DMS 273 (cell line): ENCODE measurements around the gene FLRT3.

Experiments
- DNase-seq: peaks from one replicate; lab custom pipeline; 2025; ENCODE audit not compliant: unreplicated experiment; lab: John Stamatoyannopoulos, UW

FLRT3 gene

DNA sequence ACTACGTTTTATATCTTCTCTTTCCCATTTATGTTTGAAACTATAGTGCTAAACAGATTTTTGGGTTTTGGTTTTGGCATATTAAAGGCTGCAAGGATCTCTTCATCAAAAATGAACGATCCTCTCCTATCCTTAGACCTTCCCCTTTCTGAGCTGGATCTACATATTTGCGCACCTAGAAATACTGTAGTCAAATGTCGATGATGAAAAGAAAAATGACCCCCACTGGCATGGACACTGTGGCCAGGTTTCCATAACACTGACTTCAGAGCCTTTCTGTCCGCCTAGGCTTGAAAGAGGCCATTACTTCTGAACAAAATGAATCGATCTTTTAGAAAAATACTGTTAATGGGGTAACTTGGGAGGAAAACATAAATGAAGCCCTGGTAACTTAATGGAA, 5.8 kb downstream of the FLRT3 start:
- DNase-seq, result no peak

DNA sequence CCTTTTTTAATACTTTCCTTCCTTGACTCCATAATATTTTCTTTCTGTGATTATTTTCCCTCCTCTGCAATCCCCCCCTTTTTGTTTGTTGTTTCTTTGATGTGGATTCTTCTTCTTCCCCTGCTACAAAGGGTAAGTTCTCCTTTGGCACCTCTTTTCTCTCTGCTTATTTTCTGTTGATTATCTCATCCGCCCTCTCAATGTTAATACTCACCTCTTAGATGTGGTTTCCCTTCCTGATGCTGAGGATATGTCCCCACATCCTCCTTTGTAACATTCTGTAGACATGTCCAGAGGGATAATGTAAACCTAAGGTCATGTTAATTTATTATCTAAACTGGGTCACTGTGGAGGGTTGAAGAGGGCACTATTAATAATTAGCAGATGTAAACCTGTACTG, 17.7 kb downstream of the FLRT3 start:
- DNase-seq, result no peak

DNA sequence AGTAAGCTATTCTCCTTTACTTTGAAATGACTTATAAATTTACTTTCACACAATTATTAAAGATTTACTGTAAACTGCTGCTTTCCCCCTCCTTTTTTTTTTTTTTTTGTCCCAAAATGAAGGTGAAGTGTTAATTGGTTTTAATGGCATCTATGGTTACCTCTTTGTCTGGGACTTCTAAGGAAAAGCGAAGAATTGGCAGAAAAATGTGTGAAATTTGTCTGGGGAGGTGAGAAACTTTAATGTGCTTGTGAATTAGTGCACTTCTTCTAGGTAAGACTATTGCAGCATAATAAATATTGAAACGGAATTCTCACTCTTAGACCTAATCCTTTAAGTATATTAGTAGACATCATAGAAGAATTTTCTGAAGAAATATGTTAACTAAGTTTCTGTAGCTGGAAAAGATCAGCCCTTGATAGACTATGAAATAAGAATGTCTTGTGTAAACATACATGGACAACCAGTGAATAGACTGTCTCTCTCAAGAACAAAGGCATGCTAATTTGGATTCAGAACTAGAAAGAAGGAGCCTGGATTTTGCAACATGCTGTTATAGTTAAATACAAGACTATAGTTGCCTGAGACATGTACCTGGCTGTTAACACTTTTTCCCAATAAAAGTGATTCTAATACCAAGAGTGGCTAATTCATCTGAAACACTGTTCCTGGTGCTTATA, 23.9 kb downstream of the FLRT3 start:
- no peak for DNase-seq

DNA sequence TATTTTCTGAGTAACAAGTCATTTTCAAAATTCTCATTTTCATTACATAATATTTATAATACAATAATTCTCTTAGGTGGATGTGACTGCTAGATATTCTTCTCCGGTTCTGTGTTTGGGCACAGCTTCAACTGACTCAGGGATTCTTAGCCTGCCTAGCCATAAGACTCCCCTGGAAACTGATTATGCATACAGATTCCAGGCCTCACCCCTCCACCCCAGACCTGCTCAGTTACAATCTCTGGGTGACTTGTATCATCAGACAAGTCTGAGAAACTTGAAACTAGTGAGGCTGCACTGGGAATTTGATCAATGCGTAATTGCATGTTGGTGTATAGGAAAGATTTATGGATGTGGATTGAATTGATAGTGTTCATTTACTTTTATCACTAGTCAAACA, 25.4 kb downstream of the FLRT3 start:
- DNase-seq, result no peak

DNA sequence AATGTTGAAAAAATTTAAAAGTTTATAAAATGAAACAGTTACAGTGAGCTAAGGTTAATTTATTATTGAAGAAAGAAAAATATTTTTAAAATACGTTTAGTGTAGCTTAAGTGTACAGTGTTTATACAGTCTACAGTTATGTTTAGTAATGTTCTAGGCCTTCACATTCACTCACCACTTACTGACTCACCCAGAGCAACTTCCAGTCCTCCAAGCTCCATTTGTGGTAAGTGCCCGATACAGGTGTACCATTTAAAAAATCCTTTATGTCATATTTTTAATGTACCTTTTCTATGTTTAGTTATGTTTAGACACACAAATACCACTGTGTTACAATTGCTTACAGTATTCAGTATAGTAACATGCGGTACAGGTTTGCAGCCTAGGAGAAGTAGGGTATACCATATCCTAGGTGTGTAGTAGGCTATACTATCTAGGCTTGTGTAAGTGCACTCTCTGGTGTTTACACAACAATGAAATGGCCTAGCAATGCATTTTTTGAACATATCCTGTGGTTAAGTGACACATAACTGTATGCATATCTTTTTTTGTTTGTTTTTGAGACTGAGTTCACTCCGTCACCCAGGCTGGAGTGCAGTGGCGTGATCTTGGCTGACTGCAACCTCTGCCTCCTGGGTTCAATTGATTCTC, 26.3 kb downstream of the FLRT3 start:
- DNase-seq, result no peak

DNA sequence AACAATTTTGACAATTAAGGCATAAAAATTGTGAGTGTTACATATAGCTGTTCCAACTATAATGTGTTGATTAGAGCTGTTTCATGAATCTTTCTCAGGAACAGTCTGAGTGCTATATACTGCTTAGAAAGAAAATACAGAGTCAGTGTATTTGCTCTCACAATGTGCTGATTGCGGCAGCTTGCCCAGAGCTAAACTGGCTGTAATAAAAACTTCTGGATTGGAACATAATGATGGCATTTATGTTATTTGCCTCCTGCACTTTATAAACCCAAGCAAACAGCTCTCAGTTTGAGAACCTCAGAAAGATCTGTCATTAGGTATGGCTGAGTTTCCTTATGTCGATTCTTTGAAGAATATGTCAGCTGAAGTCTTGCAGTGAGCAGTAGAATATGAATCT, 29.5 kb downstream of the FLRT3 start:
- DNase-seq, result no peak

DNA sequence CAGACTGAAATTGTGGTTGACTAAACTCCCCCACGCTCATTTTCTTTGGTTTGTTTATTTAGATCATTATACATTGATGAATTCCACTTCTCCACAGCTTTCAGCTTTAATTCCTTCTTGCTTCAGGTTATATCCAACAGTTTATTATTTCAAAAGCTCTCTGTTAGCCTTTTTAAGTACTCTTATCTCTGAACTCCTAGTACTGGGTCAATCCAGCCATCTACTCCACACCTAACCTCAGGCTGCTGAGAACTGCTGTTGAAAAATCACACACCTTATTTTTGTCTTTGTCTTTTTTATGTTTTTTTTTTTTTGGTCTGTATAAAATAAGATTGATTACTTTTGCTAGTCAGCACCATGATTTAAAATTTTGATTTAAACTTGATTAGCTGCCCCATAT, 32.9 kb downstream of the FLRT3 start:
- no peak for DNase-seq

DNA sequence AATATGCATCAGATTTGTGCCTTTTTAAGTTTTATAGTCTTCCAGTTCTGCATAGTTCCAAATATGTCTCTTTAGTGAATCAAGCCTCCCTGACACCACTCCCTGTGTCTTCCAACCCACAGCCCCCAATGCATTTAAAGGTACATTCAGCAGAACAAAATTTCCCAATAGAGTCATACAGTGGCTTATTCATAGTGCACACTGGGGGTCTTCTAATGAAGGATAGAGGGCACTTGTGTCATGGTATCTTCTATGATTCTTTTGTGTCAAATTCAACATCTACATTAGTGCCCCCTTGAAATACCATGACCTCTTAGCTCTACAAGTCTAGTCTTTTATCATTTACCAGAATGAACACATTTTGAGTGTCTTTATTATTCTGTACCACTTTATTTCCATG, 33.8 kb downstream of the FLRT3 start:
- DNase-seq, result no peak

DNA sequence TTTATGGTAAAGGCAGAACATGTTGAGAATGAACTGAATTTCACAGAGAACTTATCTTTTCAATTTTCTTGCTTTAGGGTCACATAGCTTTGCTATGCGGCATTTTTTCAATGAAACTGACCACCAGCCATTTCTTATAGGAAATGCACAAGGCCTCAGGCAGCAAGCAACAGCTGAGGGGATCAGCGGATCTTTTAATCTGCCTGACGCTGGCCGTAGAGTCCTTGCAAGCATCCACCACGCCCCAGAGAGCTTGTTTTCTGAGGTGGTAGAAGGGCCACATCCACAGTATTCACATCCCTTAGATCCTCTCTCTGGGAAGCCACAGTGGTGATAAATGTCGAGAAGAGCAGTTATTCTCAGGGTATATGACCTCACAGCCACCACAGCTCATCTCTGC, 34.3 kb downstream of the FLRT3 start:
- DNase-seq, result no peak

DNA sequence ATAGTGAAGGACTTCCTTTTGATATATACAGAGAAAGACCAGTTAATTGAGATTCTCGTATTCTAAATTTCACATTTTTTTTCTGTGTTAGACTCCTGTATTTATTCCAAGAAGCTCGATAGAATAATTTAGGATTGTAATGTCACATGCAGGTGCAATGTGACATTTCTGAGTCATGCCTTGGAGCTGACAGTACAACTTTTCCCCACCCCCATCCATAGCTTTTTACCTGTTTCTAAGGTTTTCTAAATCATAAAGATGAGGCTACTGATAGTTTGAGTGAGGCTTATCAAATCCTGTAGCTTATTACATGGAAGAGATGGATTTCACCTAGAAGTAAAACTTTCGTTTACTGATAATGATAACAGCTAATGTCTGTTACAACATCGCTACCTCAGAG, 37.6 kb downstream of the FLRT3 start:
- DNase-seq, result no peak

DNA sequence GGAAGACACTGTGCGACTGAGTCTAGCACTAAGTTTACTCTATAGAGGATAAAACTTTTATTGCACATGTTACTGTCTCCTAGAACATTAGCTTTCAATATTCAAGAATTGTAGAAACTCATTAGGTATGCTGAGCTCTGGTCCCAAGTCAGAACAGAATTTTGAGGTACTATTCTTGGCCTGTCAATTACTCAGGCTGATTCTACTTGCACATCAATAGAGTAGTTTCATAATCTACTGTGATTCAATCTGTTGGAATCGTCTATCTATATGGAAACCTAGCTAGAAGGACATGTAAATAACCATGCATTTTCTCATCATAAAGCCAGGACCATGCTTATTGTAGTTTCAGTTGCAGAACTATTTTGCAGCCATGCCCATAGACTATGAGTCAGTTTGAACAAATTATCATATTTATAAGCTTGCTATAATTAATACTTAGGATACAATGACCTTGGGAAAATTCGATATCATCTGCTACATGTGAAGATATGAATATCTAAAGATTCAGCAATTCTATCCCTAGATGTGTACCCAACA, 41.6 kb downstream of the FLRT3 start:
- DNase-seq, result no peak

DNA sequence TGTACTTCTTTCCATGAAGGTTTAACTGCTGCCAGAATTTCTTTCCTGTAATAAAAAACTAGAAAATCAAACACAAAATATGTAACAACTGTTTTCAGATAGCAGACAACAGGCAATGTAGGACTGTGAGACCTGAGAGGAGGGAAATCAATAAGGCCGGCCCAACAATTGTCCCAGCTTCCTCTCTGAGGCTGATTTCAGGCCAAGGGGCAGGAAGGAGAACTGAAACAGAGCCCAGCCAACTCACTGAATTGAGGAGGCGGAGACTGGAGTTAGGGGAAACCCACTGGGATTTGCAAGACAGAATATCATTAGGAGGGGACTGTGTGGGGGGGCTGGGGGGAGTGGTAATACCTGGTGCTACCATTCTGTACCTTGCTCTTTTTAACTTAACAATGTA, 42.2 kb downstream of the FLRT3 start:
- DNase-seq, result no peak

DNA sequence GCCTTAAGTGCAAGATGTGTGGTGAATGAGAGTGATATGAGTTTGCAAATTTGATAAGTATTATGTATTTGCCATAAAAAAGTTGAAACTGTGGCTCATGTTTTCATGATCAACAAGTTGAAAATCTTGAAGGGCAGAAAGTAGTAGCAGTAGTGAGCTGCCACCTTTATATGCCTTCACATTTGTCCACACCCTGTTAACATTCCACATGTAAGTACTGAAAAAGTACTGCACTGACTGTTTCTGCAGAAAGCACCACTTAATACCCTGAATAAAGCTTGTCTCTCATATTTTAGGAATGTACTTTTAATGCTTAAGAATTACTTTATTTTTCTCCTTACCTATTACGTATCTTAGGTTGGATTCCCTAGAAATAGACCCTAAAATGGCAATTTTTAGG, 45.9 kb downstream of the FLRT3 start:
- DNase-seq, result no peak

DNA sequence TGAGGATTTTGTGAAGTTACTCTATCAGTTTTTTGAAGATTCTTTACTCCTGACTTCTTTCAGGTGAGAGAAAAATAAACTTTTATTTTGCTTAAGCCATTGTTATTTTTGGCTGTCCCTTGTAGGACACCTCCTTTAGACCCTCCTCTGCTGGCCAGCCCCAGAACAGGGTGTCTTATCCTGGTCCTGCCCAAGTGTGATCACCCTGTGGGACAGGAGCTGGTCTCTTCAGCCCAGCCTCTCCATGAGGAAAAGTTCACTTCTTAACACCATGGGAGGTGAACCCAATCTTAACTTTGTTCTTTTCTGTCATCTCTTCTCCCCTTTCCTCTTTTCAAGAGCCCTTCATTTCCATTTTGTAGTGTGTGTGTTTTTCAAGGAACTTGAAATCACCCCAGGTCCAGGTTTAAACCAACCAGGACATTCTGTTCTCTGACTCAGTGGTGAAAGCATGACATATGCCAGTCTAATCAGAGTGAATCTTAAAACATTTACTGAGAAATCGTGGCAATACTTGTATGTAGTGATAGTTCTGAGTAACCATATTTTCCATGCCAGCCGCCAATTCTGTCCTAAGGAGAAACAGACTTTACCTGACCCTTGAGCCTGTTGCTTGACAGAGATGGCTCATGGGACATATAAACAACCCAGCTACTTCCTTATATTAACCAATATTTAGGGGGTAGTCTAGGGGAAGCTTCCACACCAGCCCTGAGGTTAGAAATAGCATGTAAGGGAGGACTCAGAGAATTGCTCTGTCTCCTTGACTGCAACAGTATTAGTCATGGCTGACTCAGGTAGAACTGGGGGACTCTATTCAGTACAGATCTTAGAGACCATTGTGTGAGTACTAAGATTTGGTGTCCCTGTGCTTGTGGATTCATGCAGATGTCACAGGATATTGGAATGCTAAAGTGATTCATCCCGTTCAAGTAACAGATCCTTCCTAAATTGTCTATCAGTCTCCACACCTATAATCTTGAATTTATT, 48.8 kb downstream of the FLRT3 start:
- DNase-seq, result no peak

DNA sequence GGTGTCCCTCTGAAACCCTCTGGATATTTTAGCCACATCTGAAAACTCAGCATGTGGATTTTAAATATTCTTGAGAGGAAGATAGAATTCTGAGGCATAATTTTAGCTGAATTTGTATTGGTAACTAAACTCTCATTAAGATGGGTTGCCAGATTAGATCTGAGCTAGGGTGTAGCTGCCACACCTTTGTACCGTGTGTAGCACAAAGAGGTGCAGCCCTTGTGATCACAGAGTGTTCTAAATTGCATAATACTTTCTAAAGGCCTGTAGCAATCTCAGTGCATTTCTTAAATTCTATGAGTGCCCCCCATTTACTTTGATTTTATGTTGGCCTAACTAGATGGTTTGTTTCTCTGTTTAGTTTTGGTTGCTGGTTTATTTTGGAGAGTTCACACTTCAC, 53.0 kb downstream of the FLRT3 start:
- DNase-seq, result no peak

DNA sequence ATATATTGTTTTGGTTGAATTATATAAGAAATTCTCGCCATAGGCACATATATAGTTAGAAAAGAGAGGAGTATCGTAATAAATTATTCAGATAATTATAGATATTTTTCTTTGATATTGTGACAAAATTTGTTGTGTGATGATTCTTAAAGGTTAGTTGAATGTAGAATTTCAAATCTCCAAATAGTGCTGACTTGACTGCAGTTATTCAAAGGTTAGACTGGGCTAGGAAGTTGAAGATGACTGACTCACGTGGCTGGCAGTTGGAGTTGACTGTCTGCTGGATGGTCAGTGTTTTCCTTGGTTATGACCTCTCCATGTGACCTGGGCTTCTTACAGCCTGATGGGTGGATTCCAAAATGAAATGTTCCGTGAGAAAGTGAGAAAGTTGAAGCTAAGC, 55.3 kb downstream of the FLRT3 start:
- no peak for DNase-seq
